Endodermal cell (in vitro differentiated cells): ENCODE data around the gene PIK3C2B. TPM values are rescaled to one million over a fixed set of nuclear protein-coding genes. Genes with fewer than 3 reads are reported as not detected.
A peak's percentile ranks its signal among the peaks of the same experiment; 100 is the strongest.

ENCODE experiments used
- DNase-seq: peaks from one replicate; pipeline ENCODE4 v3.0.0-alpha.2; 2017
- H3K27ac ChIP-seq: 2 replicates; pipeline ENCODE4 v1.5.1; 2013; ENCODE audit warnings: mild to moderate bottlenecking, low read depth, low read length, moderate library complexity
- H3K27me3 ChIP-seq: 2 replicates; pipeline ENCODE4 v1.6.1; 2013; ENCODE audit warnings: mild to moderate bottlenecking, low read length, moderate library complexity; ENCODE audit not compliant: insufficient read depth, control insufficient read depth, poor library complexity, severe bottlenecking
- H3K36me3 ChIP-seq: 2 replicates; pipeline ENCODE4 v1.7.0; 2013; ENCODE audit warnings: mild to moderate bottlenecking, low read length, moderate library complexity; ENCODE audit not compliant: control insufficient read depth, insufficient read depth
- H3K4me1 ChIP-seq: one replicate; pipeline ENCODE4 v1.7.0; 2013; ENCODE audit warnings: low read length; ENCODE audit not compliant: control insufficient read depth, insufficient read depth
- H3K4me3 ChIP-seq: 2 replicates; pipeline ENCODE4 v1.5.1; 2013; ENCODE audit warnings: mild to moderate bottlenecking, low read length, moderate library complexity
- H3K9ac ChIP-seq: 2 replicates; pipeline ENCODE4 v1.6.1; 2013; ENCODE audit warnings: mild to moderate bottlenecking, low read length, moderate library complexity; ENCODE audit not compliant: poor library complexity, severe bottlenecking; ENCODE audit errors: extremely low read depth
- H3K9me3 ChIP-seq: 2 replicates; pipeline ENCODE4 v1.6.1; 2013; ENCODE audit warnings: mild to moderate bottlenecking, low read length, moderate library complexity; ENCODE audit not compliant: control insufficient read depth
- H3K27ac Mint-ChIP-seq: 2 replicates; pipeline ENCODE4 v1.8.0; 2020; ENCODE audit warnings: mixed read lengths
- H3K27me3 Mint-ChIP-seq: 2 replicates; pipeline ENCODE4 v1.8.0; 2021; ENCODE audit warnings: mild to moderate bottlenecking, mixed read lengths; ENCODE audit not compliant: insufficient read depth
- H3K36me3 Mint-ChIP-seq: 2 replicates; pipeline ENCODE4 v1.8.0; 2020; ENCODE audit warnings: low read depth, mixed read lengths
- H3K4me1 Mint-ChIP-seq: 2 replicates; pipeline ENCODE4 v1.8.0; 2020; ENCODE audit warnings: mixed read lengths
- H3K4me3 Mint-ChIP-seq: 2 replicates; pipeline ENCODE4 v1.8.0; 2020; ENCODE audit warnings: mild to moderate bottlenecking, moderate library complexity, mixed read lengths
- H3K9me3 Mint-ChIP-seq: 2 replicates; pipeline ENCODE4 v1.8.0; 2020; ENCODE audit warnings: mild to moderate bottlenecking, mixed read lengths
- CTCF ChIP-seq: fragments of 200-600 bp; sonication (generic); conservative IDR thresholded peaks from 2 replicates; pipeline ENCODE4 v1.5.0; 2021; ENCODE audit warnings: antibody characterized with exemption, mild to moderate bottlenecking
- WGBS, 2 experiments: methylation state at CpG; one replicate each; pipeline versions ENCODE4 v1.1.5 to v1.1.7; 2013; ENCODE audit warnings: missing lambda C conversion rate in 2 of 2, mixed read lengths in 1 of 2; ENCODE audit not compliant: insufficient coverage in 1 of 2, insufficient read length in 1 of 2; 5-methylcytosine and 5-hydroxymethylcytosine counted together
- total RNA-seq, 2 donors: library from RNA; stranded (reverse); fragmentation: NEBNext Ultra II Directional in 1 of 2; extraction: Animal tissue kit (Norgen Biotek cat#: 25700) in 1 of 2; gene quantifications; 2 replicates in 1 of 2; 3 replicates in 1 of 2; pipeline ENCODE4 v1.2.1, GENCODE V29; 2021

Gene PIK3C2B
- total RNA-seq, 2 donors from 2014 or later: 21.3 to 23.9 TPM

DNA sequence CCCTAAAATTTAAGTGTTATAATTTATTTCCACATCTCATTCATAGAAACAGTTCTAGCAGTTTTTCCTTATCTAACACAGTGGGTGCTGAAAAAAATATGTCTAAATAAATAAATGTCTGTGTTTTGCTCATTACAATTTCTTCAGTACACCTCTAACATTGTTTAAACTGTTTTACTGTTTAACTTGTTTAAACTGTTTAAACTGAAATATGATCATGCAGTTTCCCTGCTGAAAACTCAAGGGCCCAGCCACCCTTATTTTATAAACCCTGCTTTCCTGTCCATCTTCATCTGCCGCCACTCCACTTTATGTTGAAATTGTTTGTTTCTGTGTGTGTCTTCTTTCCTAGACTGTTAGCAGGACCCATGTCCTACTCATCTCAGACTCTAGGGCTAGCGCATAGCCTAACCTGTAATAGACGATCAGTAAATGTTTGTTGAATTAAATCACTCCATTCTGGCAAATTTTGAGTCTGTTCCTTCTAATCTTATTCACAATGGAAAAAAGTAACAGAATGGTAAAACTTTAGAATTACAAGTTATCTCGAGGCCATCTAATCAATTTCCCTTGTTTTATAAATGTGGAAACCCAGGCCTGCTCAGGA lies 9.4 kb upstream of the PIK3C2B start:
- H3K36me3 Mint-ChIP-seq: no peaks in the 10 kb centered on the region
- WGBS, 2 experiments: 88 to 94% methylated on average over 3 to 4 of the region's 4 CpGs
- TF ChIP-seq CTCF: no peak
- Histone ChIP-seq H3K9ac (no peak overlapping the region), H3K9me3 (peaks cover 6% of the 10 kb centered on the region), H3K4me1 (peaks cover 2% of the 10 kb centered on the region), H3K27me3 (no peaks in the 10 kb centered on the region), H3K36me3 (no peaks in the 10 kb centered on the region), H3K4me3 (no peak overlapping the region), H3K27ac (no peak overlapping the region)
- H3K4me1 Mint-ChIP-seq: peaks cover 4% of the 10 kb centered on the region
- H3K27me3 Mint-ChIP-seq: peaks cover 2% of the 10 kb centered on the region
- no peak overlapping the region for H3K27ac Mint-ChIP-seq
- DNase-seq: no peak
- no peak overlapping the region for H3K4me3 Mint-ChIP-seq
- H3K9me3 Mint-ChIP-seq: no peaks in the 10 kb centered on the region

DNA sequence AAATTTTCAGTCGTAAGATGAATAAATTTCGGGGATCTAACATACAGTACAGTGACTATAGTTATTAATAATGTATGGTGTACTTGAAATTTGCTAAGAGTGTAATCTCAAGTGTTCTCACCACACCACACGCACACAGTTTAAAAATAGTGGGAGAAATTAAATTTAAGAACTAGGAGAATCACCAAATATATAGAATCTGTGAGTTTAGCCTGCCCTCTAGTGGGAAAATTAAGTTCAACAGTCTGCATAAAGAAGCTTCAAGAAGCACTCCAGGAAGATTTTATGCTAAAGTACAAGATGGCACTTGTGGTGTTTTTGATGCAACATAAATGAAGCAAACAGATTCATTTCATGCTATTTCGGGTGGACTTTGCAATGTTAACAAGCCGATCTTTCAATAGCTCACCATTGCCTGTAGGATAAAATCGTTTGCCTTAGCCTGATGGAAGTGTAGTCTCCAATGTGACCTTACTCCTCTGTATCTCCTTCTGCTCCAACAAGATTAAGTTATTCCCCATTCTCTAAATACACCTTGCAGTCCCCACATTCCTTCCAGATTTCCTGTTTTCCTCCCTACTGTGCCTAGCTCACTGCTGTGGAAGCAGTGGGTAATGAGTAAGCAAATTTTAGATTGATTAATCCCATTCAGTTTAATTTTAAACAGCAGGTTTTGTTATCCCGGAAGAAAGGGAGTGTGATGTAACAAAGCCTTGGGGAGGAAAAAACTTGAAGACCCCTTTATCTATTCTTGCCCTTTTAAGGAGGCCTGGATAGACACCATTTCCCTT lies 8.7 kb upstream of the PIK3C2B start:
- Histone ChIP-seq H3K4me1 (peaks cover 2% of the 10 kb centered on the region), H3K9me3 (peaks cover 6% of the 10 kb centered on the region), H3K36me3 (no peaks in the 10 kb centered on the region), H3K27ac (no peak overlapping the region), H3K9ac (no peak overlapping the region), H3K27me3 (peaks cover 5% of the 10 kb centered on the region), H3K4me3 (no peak overlapping the region)
- H3K4me3 Mint-ChIP-seq: no peak overlapping the region
- no peaks in the 10 kb centered on the region for H3K9me3 Mint-ChIP-seq
- TF ChIP-seq CTCF: peak; percentile 91
- 25 to 35% methylated on average over 5 to 6 of the region's 7 CpGs for WGBS, 2 experiments
- peaks cover 4% of the 10 kb centered on the region for H3K4me1 Mint-ChIP-seq
- no peak for DNase-seq
- no peaks in the 10 kb centered on the region for H3K36me3 Mint-ChIP-seq
- H3K27me3 Mint-ChIP-seq: peaks cover 9% of the 10 kb centered on the region
- H3K27ac Mint-ChIP-seq: peak overlapping the region; percentile 32

DNA sequence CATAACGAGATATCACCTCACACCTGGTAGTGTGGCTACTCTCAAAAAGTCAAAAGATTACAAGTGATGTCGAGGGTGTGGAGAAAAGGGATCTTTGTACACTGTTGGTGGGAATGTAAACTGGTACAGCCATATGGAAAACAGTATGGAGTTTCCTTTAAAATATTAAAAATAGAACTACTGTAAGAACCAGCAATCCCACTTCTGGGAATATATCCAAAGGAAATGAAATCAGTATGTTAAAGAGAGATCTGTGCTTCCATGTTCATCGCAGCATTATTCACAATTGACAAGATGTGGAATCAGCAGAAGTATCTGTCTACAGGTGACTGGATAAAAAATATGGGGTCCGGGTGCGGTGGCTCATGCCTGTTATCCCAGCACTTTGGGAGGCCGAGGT lies 7.6 kb upstream of the PIK3C2B start:
- Mint-ChIP-seq H3K4me1 (peaks cover 4% of the 10 kb centered on the region), H3K27me3 (peaks cover 18% of the 10 kb centered on the region), H3K9me3 (no peaks in the 10 kb centered on the region), H3K27ac (no peak overlapping the region), H3K4me3 (no peak overlapping the region), H3K36me3 (no peaks in the 10 kb centered on the region)
- Histone ChIP-seq H3K9me3 (peaks cover 6% of the 10 kb centered on the region), H3K4me3 (no peak overlapping the region), H3K27me3 (peaks cover 15% of the 10 kb centered on the region), H3K27ac (no peak overlapping the region), H3K36me3 (no peaks in the 10 kb centered on the region), H3K4me1 (peaks cover 2% of the 10 kb centered on the region), H3K9ac (no peak overlapping the region)
- DNase-seq: no peak
- TF ChIP-seq CTCF: no peak
- WGBS, 2 experiments: 89 to 90% methylated on average over 6 of the region's 6 CpGs
